ENCODE results near the gene F7.

DNA sequence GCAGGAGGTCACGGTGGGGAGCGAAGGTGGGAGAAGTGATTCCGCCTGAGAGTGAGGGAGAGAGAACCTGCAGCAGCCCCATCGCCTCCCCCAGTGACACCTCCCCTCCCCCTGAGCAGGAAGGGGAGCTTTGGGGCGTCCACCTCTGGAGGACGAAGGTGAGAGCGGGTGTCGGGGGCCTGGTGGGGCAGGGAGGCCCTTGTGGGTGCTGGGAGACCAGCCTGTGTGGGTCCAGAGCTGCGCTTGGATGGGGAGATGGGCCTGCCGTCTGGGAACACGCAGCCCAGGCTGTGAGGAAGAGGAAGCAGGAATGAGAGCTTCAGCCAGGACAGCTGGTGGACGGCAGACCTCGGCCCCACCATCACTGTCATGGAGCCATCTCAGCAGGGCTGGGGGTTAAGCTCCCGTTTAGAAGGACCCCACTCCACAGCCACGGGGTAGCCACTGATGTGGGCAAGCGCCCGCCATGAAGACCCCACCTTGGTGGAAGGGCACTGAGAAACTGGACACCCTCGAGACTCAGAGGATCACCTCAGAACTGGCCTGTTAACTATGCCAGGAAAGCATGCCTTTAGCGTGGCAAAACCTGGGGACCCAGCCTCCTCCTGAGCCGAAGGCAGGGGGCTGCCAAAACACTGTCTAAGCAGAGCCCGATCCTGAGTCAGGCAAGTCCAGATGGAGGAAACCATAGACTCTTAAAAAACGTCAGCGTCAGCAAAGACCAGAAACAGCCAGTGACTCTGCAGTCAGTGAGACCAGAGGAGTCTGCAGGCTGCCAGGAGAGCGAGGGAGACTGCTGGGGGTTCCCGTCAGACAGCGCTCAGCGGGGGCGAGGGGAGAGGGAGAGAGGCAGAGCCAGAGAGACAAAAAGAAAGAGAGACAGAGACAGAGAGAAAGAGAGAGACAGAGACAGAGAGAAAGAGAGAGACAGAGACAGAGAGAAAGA lies 46.4 kb downstream of the F7 start:
- TF ChIP-seq, protein P1, sequence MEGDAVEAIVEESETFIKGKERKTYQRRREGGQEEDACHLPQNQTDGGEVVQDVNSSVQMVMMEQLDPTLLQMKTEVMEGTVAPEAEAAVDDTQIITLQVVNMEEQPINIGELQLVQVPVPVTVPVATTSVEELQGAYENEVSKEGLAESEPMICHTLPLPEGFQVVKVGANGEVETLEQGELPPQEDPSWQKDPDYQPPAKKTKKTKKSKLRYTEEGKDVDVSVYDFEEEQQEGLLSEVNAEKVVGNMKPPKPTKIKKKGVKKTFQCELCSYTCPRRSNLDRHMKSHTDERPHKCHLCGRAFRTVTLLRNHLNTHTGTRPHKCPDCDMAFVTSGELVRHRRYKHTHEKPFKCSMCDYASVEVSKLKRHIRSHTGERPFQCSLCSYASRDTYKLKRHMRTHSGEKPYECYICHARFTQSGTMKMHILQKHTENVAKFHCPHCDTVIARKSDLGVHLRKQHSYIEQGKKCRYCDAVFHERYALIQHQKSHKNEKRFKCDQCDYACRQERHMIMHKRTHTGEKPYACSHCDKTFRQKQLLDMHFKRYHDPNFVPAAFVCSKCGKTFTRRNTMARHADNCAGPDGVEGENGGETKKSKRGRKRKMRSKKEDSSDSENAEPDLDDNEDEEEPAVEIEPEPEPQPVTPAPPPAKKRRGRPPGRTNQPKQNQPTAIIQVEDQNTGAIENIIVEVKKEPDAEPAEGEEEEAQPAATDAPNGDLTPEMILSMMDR (IDR thresholded peaks at IDR 0.05): no peak
- no peak for TF ChIP-seq POLR2A (IDR thresholded peaks at IDR 0.05)

Measured in thyroid gland (tissue), 4 donors.